ENCODE data around the gene SOX4.
A peak's percentile ranks its signal among the peaks of the same experiment; 100 is the strongest.

Gene SOX4

DNA sequence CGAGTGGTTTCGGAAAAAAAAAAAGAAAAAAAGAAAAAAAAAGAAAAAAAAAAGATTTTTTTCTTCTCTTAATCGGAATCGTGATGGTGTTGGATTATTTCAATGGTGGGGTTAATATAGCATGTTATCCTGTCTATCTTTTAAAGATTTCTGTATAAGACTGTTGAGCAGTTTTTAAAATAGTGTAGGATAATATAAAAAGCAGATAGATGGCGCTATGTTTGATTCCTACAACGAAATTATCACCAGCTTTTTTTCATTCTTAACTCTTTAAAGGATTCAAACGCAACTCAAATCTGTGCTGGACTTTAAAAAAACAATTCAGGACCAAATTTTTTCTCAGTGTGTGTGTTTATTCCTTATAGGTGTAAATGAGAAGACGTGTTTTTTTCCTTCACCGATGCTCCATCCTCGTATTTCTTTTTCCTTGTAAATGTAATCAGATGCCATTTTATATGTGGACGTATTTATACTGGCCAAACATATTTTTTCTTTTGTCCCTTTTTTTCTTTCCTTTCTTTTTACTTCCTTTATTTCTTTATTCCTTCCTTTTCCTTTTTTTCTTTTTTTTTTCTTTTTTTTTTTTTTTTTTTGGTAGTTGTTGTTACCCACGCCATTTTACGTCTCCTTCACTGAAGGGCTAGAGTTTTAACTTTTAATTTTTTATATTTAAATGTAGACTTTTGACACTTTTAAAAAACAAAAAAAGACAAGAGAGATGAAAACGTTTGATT is 3.6 kb downstream of the SOX4 start:
- no peak for TF ChIP-seq GLIS3 (CRISPR knock-in tag; IDR thresholded peaks at IDR 0.05)
- TF ChIP-seq, protein P1, sequence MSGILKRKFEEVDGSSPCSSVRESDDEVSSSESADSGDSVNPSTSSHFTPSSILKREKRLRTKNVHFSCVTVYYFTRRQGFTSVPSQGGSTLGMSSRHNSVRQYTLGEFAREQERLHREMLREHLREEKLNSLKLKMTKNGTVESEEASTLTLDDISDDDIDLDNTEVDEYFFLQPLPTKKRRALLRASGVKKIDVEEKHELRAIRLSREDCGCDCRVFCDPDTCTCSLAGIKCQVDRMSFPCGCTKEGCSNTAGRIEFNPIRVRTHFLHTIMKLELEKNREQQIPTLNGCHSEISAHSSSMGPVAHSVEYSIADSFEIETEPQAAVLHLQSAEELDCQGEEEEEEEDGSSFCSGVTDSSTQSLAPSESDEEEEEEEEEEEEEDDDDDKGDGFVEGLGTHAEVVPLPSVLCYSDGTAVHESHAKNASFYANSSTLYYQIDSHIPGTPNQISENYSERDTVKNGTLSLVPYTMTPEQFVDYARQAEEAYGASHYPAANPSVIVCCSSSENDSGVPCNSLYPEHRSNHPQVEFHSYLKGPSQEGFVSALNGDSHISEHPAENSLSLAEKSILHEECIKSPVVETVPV (CRISPR knock-in tag; IDR thresholded peaks at IDR 0.05): 0 out of 2 replicates have a peak, but pooled peaks have one; percentile 22
- no peak for TF ChIP-seq ESRRG (CRISPR knock-in tag; IDR thresholded peaks at IDR 0.05)
- no peak for TF ChIP-seq ZFP30 (CRISPR knock-in tag; IDR thresholded peaks at IDR 0.05)
- TF ChIP-seq ZNF8 (CRISPR knock-in tag; IDR thresholded peaks at IDR 0.05): no peak
- TF ChIP-seq BACH2 (CRISPR knock-in tag; IDR thresholded peaks at IDR 0.05; ENCODE audit: borderline replicate concordance): no peak
- no peak for TF ChIP-seq SNAI2 (CRISPR knock-in tag; IDR thresholded peaks at IDR 0.05)
- no peak for TF ChIP-seq OSR1 (CRISPR knock-in tag; IDR thresholded peaks at IDR 0.05)
- TF ChIP-seq ARNTL (CRISPR knock-in tag; IDR thresholded peaks at IDR 0.05; ENCODE audit: borderline replicate concordance, low read depth): no peak
- TF ChIP-seq, protein P2, sequence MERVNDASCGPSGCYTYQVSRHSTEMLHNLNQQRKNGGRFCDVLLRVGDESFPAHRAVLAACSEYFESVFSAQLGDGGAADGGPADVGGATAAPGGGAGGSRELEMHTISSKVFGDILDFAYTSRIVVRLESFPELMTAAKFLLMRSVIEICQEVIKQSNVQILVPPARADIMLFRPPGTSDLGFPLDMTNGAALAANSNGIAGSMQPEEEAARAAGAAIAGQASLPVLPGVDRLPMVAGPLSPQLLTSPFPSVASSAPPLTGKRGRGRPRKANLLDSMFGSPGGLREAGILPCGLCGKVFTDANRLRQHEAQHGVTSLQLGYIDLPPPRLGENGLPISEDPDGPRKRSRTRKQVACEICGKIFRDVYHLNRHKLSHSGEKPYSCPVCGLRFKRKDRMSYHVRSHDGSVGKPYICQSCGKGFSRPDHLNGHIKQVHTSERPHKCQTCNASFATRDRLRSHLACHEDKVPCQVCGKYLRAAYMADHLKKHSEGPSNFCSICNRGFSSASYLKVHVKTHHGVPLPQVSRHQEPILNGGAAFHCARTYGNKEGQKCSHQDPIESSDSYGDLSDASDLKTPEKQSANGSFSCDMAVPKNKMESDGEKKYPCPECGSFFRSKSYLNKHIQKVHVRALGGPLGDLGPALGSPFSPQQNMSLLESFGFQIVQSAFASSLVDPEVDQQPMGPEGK (CRISPR knock-in tag; IDR thresholded peaks at IDR 0.05; ENCODE audit: borderline replicate concordance): no peak
- TF ChIP-seq RARB (CRISPR knock-in tag; IDR thresholded peaks at IDR 0.05): no peak
- TF ChIP-seq CREB5 (CRISPR knock-in tag; IDR thresholded peaks at IDR 0.05; ENCODE audit: low read depth): 0 out of 2 replicates have a peak, but pooled peaks have one; percentile 19
- TF ChIP-seq ZC3H10 (CRISPR knock-in tag; IDR thresholded peaks at IDR 0.05): no peak
- peak; percentile 6 for ATAC-seq

DNA sequence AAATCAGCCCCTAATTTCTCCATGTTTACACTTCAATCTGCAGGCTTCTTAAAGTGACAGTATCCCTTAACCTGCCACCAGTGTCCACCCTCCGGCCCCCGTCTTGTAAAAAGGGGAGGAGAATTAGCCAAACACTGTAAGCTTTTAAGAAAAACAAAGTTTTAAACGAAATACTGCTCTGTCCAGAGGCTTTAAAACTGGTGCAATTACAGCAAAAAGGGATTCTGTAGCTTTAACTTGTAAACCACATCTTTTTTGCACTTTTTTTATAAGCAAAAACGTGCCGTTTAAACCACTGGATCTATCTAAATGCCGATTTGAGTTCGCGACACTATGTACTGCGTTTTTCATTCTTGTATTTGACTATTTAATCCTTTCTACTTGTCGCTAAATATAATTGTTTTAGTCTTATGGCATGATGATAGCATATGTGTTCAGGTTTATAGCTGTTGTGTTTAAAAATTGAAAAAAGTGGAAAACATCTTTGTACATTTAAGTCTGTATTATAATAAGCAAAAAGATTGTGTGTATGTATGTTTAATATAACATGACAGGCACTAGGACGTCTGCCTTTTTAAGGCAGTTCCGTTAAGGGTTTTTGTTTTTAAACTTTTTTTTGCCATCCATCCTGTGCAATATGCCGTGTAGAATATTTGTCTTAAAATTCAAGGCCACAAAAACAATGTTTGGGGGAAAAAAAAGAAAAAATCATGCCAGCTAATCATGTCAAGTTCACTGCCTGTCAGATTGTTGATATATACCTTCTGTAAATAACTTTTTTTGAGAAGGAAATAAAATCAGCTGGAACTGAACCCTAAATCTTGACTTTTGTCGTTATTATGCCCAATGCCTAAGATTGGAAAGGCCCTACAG is 4.5 kb downstream of the SOX4 start:
- TF ChIP-seq ZFP3 (CRISPR knock-in tag; IDR thresholded peaks at IDR 0.05): no peak
- TF ChIP-seq RARB (CRISPR knock-in tag; IDR thresholded peaks at IDR 0.05): no peak
- no peak for TF ChIP-seq CREB5 (CRISPR knock-in tag; IDR thresholded peaks at IDR 0.05; ENCODE audit: low read depth)
- TF ChIP-seq TSHZ2 (CRISPR knock-in tag; IDR thresholded peaks at IDR 0.05): no peak
- no peak for TF ChIP-seq PPARA (CRISPR knock-in tag; IDR thresholded peaks at IDR 0.05; ENCODE audit: borderline replicate concordance)
- no peak for TF ChIP-seq ISL1 (CRISPR knock-in tag; IDR thresholded peaks at IDR 0.05)
- TF ChIP-seq ZC3H10 (CRISPR knock-in tag; IDR thresholded peaks at IDR 0.05): no peak
- TF ChIP-seq ZNF8 (CRISPR knock-in tag; IDR thresholded peaks at IDR 0.05): no peak
- no peak for TF ChIP-seq ESRRG (CRISPR knock-in tag; IDR thresholded peaks at IDR 0.05)
- no peak for TF ChIP-seq ZNF565 (CRISPR knock-in tag; conservative IDR thresholded peaks at IDR 0.05; ENCODE audit: low read depth)
- no peak for TF ChIP-seq CSDC2 (CRISPR knock-in tag; IDR thresholded peaks at IDR 0.05)
- no peak for TF ChIP-seq BACH2 (CRISPR knock-in tag; IDR thresholded peaks at IDR 0.05; ENCODE audit: borderline replicate concordance)
- ATAC-seq: no peak

DNA sequence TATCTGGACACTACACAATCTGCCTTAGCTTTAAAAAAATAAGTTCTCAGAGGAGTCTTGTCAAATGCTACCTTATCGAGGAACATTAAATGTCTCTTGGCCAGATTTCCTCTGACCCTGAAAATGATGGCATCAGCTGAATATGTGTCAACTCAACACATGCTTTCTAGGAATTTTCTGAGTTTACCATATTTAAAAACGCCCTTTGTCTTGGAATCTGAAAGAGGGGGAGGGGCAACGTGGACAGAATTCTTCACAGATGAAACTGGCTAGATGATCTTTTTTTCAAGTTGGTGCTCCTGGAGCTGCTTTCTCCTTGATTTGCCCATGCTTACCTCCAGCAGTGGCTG is 5.1 kb downstream of the SOX4 start:
- ATAC-seq: no peak
- TF ChIP-seq ZNF8 (CRISPR knock-in tag; IDR thresholded peaks at IDR 0.05): no peak
- TF ChIP-seq TOX (CRISPR knock-in tag; IDR thresholded peaks at IDR 0.05; ENCODE audit: borderline replicate concordance): no peak
- TF ChIP-seq, protein P1 (CRISPR knock-in tag; IDR thresholded peaks at IDR 0.05): 0 out of 2 replicates have a peak, but pooled peaks have one; percentile 12
- no peak; the same call in 1 of the 2 replicates for TF ChIP-seq TCF4 (CRISPR knock-in tag; IDR thresholded peaks at IDR 0.05; ENCODE audit: borderline replicate concordance)
- no peak for TF ChIP-seq CREB5 (CRISPR knock-in tag; IDR thresholded peaks at IDR 0.05; ENCODE audit: low read depth)
